Neuron (in vitro differentiated cells): ENCODE measurements around the gene OTOA.
"Not testable (repeated sequence)": the region's sequence is repeated elsewhere in the genome, so short reads cannot be mapped to it uniquely, and the experiment has no call there.

Experiments
- H2AFZ ChIP-seq: one replicate; pipeline ENCODE4 v1.6.1; 2013; ENCODE audit warnings: low read depth, mild to moderate bottlenecking, inconsistent platforms, low read length, moderate library complexity
- H3K27me3 ChIP-seq: one replicate; pipeline ENCODE4 v1.6.1; 2013; ENCODE audit warnings: low read length; ENCODE audit not compliant: insufficient read depth
- H3K36me3 ChIP-seq: one replicate; pipeline ENCODE4 v1.6.1; 2013; ENCODE audit warnings: low read length; ENCODE audit not compliant: insufficient read depth
- H3K4me1 ChIP-seq: one replicate; pipeline ENCODE4 v1.6.1; 2013; ENCODE audit warnings: low read length; ENCODE audit not compliant: insufficient read depth
- H3K4me3 ChIP-seq: 2 replicates; pipeline ENCODE4 v1.5.1; 2013; ENCODE audit warnings: mild to moderate bottlenecking, low read length, moderate library complexity
- H3K9me3 ChIP-seq: one replicate; pipeline ENCODE4 v1.6.1; 2013; ENCODE audit warnings: low read length

The OTOA gene

DNA sequence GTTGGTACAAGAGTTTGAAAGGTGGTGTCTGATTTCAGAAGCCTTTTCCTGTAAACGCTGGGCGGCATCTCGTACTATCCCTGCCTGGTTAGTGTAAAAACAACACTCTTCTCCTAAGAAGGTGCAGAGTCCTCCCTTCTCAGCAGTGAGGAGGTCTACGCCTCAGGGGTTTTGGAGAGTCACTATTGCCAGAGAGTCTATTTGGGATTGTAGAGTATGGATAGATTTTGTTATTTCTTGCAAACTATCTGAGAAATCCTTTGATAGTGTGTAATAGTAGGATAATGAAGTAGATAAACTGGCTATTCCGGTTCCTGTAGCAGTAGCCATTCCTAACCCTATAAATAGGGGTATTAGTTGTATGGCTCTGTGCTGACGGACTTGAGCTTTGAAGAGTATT lies 32.9 kb upstream of the OTOA start:
- H3K4me1 ChIP-seq, H3K4me3 ChIP-seq, H3K27me3 ChIP-seq, H2AFZ ChIP-seq: not testable (repeated sequence)
- Histone ChIP-seq H3K36me3 (peaks cover 42% of the 10 kb centered on the region), H3K9me3 (peaks cover 11% of the 10 kb centered on the region)

DNA sequence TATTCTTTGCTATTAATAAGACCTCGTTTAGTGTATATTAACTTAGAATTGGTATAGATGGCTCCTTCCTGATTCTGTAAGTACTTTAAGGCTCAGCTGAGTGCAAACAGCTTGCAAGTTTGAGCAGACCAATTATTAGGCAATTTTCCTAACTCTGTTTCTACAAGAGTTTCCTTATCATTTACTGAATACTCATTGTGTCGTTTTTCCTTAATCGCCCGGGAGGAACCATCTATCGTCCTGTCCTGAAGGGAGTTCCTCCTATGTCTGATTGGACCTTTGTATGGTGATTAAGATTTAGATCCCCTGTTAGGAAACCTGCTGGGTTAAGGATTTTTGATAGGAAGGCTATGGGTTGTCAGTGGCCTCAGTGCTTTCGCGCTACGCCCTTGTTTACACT lies 32.4 kb upstream of the OTOA start:
- Histone ChIP-seq H3K36me3 (peaks cover 38% of the 10 kb centered on the region), H3K9me3 (peaks cover 11% of the 10 kb centered on the region)
- H3K4me3 ChIP-seq, H2AFZ ChIP-seq, H3K4me1 ChIP-seq, H3K27me3 ChIP-seq: not testable (repeated sequence)

DNA sequence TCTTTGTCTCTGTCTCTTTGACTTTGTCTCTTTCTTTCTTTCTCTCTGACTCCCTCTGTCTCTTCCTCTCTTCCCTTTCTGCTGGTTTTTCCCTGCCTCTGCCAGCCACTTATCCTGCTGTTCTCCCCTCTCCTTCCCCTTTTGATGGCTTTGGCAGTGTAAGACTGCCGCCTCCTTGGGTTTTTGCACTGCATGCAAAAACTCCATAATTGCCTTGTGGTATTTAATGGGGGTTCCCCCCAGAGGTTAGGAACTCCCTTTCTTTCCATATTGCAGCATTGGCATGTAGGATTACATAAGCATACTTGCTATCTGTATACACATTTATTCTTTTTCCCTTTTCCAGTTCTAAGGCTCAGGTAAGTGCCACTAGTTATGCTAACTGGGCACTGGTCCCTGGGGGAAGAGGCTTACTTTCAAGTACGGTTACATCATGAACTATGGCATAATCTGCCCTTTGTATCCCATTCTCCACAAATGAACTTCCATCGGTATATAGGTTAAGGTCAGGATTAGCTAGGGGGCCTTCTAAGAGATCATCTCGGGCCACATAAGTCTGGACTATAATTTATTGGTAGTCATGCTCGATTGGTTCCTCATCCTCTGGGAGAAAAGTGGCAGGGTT lies 31.7 kb upstream of the OTOA start:
- H2AFZ ChIP-seq, H3K27me3 ChIP-seq, H3K4me1 ChIP-seq, H3K4me3 ChIP-seq: not testable (repeated sequence)
- H3K9me3 ChIP-seq: peaks cover 11% of the 10 kb centered on the region
- H3K36me3 ChIP-seq: peaks cover 33% of the 10 kb centered on the region

- Histone ChIP-seq H2AFZ (no peak overlapping the region), H3K27me3 (no peaks in the 10 kb centered on the region), H3K4me1 (no peaks in the 10 kb centered on the region)
Observed at GRCh38 chr16:21634216-21634615, 29.6 kb upstream of the OTOA start.

DNA sequence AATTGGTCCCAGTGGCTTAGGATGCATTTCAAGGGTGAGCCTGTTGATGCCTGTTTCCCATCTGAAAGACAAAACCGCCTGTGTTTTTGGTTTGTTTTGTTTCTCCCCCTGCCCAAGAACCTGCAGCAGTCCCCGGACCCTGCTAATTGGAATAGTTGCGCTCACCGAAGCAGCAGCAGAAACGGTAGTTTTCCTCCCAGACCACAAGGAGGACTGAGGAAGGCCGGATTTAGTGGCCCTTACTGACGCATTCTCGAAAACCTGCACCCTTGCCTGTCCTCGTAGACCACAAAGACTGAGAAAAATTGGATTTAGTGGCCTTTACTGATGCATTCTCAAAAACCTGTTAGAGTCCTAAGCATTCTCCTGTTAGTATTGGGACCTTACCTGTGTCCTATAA lies 28.1 kb upstream of the OTOA start:
- H3K9me3 ChIP-seq, H3K4me3 ChIP-seq, H2AFZ ChIP-seq, H3K27me3 ChIP-seq, H3K4me1 ChIP-seq: not testable (repeated sequence)
- peaks cover 12% of the 10 kb centered on the region for H3K36me3 ChIP-seq

More at GRCh38 chr16:21634216-21634615, 29.6 kb upstream of the OTOA start:
- Histone ChIP-seq H3K4me3 (no peak overlapping the region), H3K36me3 (peaks cover 17% of the 10 kb centered on the region), H3K9me3 (peaks cover 4% of the 10 kb centered on the region)

DNA sequence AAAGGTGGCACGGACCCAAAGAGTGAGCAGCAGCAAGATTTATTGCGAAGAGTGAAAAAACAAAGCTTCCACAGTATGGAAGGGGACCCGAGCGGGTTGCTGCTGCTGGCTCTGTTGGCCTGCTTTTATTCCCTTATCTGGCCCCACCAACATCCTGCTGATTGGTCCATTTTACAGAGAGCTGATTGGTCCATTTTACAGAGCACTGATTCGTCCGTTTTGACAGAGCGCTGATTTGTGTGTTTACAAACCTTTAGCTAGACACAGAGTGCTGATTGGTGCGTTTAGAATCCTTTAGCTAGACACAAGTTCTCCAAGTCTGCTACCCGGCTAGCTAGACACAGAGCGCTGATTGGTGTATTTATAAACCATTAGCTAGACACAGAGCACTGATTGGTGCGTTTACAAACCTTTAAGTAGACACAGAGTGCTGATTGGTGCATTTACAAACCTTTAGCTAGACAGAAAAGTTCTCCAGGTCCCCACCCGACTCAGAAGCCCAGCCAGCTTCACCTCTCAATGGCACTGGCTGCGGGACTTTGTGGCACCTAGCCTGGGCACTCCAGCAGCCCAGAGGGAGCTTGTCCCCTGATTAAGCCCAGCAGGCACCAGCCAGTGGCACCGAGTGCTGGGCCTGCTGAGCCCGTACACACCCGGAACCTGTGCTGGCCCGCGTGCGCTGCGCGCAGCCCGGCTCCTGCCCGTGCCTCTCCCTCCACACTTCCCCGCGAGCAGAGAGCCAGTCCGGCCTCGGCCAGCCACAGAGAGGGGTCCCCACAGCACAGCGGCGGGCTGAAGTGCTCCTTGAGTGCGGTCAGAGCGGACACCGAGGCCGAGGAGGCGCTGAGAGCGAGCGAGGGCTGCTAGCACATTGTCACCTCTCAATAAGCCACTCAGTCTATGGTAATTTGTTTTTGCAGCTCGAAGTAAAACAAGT lies 26.5 kb upstream of the OTOA start:
- Histone ChIP-seq H3K9me3 (no peaks in the 10 kb centered on the region), H3K27me3 (no peaks in the 10 kb centered on the region), H3K4me3 (no peak overlapping the region), H3K36me3 (peaks cover 12% of the 10 kb centered on the region), H2AFZ (no peak overlapping the region), H3K4me1 (no peaks in the 10 kb centered on the region)

DNA sequence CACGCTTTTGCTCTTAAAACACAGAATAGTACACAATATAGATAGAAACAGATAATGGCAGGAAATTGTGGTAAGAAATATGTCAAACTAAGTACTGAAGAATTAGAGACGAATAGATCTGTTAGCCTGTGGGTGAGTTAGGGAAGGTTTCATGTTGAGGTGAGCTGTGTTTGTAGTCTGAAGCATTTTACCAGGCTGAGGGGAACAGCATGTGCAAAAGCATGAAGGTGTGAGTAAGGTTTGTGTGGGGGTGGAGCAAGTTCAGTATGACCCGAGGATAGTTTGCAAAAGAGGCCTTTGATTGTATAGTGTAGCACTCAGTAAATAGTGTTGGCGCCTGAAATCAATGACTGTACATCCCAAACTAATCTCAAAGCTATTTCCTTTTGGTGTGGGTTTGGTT lies 25.2 kb upstream of the OTOA start:
- Histone ChIP-seq H3K27me3 (no peaks in the 10 kb centered on the region), H2AFZ (no peak overlapping the region), H3K36me3 (peaks cover 8% of the 10 kb centered on the region), H3K4me1 (no peaks in the 10 kb centered on the region), H3K9me3 (no peaks in the 10 kb centered on the region), H3K4me3 (no peak overlapping the region)

GRCh38 chr16:21639493-21639892 lies 24.3 kb upstream of the OTOA start:
- Histone ChIP-seq H3K27me3 (no peaks in the 10 kb centered on the region), H3K9me3 (no peaks in the 10 kb centered on the region), H3K4me1 (no peaks in the 10 kb centered on the region)

DNA sequence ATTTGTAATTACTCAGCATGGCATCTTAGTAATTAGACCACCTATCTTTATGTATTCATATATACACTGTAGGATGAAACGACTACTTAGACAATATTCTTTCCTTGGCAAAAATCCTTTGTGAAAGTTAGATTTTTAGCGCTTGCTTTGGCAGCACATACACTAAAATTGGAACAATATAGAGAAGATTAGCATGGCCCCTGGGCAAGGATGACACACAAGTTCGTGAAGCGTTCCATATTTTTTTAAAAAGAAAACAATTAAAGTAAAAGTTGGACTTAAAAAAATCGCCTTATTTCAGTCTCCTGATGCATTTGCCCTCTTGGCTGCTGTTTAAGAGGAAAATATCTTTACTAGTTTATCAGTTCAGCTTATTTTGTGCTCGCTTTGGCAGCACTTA lies 21.9 kb upstream of the OTOA start:
- Histone ChIP-seq H3K36me3 (peaks cover 3% of the 10 kb centered on the region), H3K27me3 (no peaks in the 10 kb centered on the region), H3K4me1 (no peaks in the 10 kb centered on the region), H3K4me3 (no peak overlapping the region), H2AFZ (no peak overlapping the region), H3K9me3 (no peaks in the 10 kb centered on the region)

More at GRCh38 chr16:21639493-21639892, 24.3 kb upstream of the OTOA start:
- Histone ChIP-seq H3K36me3 (peaks cover 2% of the 10 kb centered on the region), H2AFZ (no peak overlapping the region), H3K4me3 (no peak overlapping the region)

- Histone ChIP-seq H2AFZ (no peak overlapping the region), H3K27me3 (no peaks in the 10 kb centered on the region), H3K4me1 (no peaks in the 10 kb centered on the region), H3K36me3 (peaks cover 6% of the 10 kb centered on the region), H3K4me3 (no peak overlapping the region), H3K9me3 (peaks cover 2% of the 10 kb centered on the region)
Observed at GRCh38 chr16:21642861-21643260, 20.9 kb upstream of the OTOA start.

- H3K9me3 ChIP-seq: peaks cover 2% of the 10 kb centered on the region
- peaks cover 6% of the 10 kb centered on the region for H3K36me3 ChIP-seq
- H3K4me3 ChIP-seq: no peak overlapping the region
- no peaks in the 10 kb centered on the region for H3K27me3 ChIP-seq
- no peaks in the 10 kb centered on the region for H3K4me1 ChIP-seq
- H2AFZ ChIP-seq: no peak overlapping the region
Observed at GRCh38 chr16:21643785-21644184, 20.0 kb upstream of the OTOA start.

DNA sequence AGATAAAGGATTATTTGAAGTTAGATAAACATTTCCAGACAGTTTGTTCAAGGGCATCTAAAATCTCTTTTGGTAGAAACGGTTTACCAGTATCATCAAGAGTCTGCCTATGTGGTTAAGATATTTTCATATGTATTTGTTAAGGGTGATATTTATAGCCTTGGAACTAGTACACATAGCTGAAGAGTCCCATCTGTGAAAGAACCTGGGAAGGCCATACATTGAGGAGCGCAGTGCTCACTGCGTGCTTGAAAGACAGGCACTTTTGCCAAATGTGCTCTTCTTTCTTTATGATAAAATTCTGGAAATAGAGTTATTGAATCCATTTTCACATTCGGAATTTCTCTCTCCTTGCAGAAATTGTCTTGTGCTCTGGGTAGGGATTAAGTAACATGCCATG lies 19.1 kb upstream of the OTOA start:
- H3K9me3 ChIP-seq: peaks cover 2% of the 10 kb centered on the region
- no peaks in the 10 kb centered on the region for H3K27me3 ChIP-seq
- H2AFZ ChIP-seq: no peak overlapping the region

GRCh38 chr16:21645261-21645721 lies 18.5 kb upstream of the OTOA start:
- Histone ChIP-seq H3K4me3 (no peak overlapping the region), H3K27me3 (no peaks in the 10 kb centered on the region), H2AFZ (no peak overlapping the region)

More for the DNA sequence above, 19.1 kb upstream of the OTOA start:
- H3K4me3 ChIP-seq: no peak overlapping the region
- H3K4me1 ChIP-seq: no peaks in the 10 kb centered on the region
- peaks cover 8% of the 10 kb centered on the region for H3K36me3 ChIP-seq

More at GRCh38 chr16:21645261-21645721, 18.5 kb upstream of the OTOA start:
- Histone ChIP-seq H3K36me3 (peaks cover 8% of the 10 kb centered on the region), H3K4me1 (no peaks in the 10 kb centered on the region), H3K9me3 (peaks cover 2% of the 10 kb centered on the region)
